Fibroblast of lung (primary cell): ENCODE data around the gene ZNF581. TPM values are rescaled to one million over a fixed set of nuclear protein-coding genes. Genes with fewer than 3 reads are reported as not detected.
A peak's percentile ranks its signal among the peaks of the same experiment; 100 is the strongest.

ENCODE experiments used
- DNase-seq, 2 donors: peaks; one replicate each; pipeline versions ENCODE4 v3.0.0 to v3.0.0-alpha.2; 2010; ENCODE audit warnings: low read depth in 2 of 2
- H2AFZ ChIP-seq: 2 replicates; pipeline ENCODE4 v1.5.1; 2012; ENCODE audit warnings: low read length, control low read depth, inconsistent platforms
- H3K27ac ChIP-seq: 2 replicates; pipeline ENCODE4 v1.5.1; 2011; ENCODE audit warnings: low read length, control low read depth; ENCODE audit not compliant: insufficient read depth
- H3K27me3 ChIP-seq: 2 replicates; pipeline ENCODE4 v1.5.1; 2011; ENCODE audit warnings: mild to moderate bottlenecking, low read length; ENCODE audit not compliant: control insufficient read depth, insufficient read depth
- H3K36me3 ChIP-seq: 2 replicates; pipeline ENCODE4 v1.5.1; 2011; ENCODE audit warnings: low read length; ENCODE audit not compliant: control insufficient read depth, insufficient read depth
- H3K4me1 ChIP-seq: 2 replicates; pipeline ENCODE4 v1.5.1; 2011; ENCODE audit warnings: low read length; ENCODE audit not compliant: control insufficient read depth, insufficient read depth; ENCODE audit errors: extremely low read depth
- H3K4me2 ChIP-seq: 2 replicates; pipeline ENCODE4 v1.5.1; 2011; ENCODE audit warnings: low read length, control low read depth; ENCODE audit not compliant: insufficient read depth; ENCODE audit errors: extremely low read depth
- H3K4me3 ChIP-seq, 4 experiments: fragments of 200-600 bp in 1 of 4; sonication (generic) in 1 of 4; replicated peaks in 1 of 4; 2 replicates each; pipeline ENCODE4 v1.5.1; 2011 to 2016; ENCODE audit warnings: low read length in 4 of 4, low read depth in 3 of 4, mild to moderate bottlenecking in 3 of 4, control low read depth in 2 of 4, inconsistent platforms in 1 of 4, mixed read lengths in 1 of 4; ENCODE audit not compliant: insufficient read depth in 1 of 4; ENCODE audit errors: control extremely low read depth in 1 of 4
- H3K79me2 ChIP-seq: 2 replicates; pipeline ENCODE4 v1.5.1; 2012; ENCODE audit warnings: mild to moderate bottlenecking, low read length, inconsistent platforms; ENCODE audit not compliant: control insufficient read depth, insufficient read depth
- H3K9ac ChIP-seq: 2 replicates; pipeline ENCODE4 v1.5.1; 2011; ENCODE audit warnings: mild to moderate bottlenecking, low read length, control low read depth; ENCODE audit not compliant: insufficient read depth
- H3K9me3 ChIP-seq: 2 replicates; pipeline ENCODE4 v1.5.1; 2012; ENCODE audit warnings: low read depth, low read length; ENCODE audit not compliant: control insufficient read depth, insufficient read depth
- H4K20me1 ChIP-seq: 2 replicates; pipeline ENCODE4 v1.5.1; 2011; ENCODE audit warnings: low read length; ENCODE audit not compliant: control insufficient read depth, insufficient read depth; ENCODE audit errors: extremely low read depth
- CTCF ChIP-seq, 2 donors: IDR thresholded peaks in 1 of 2; conservative IDR thresholded peaks in 1 of 2; 1 replicate in 1 of 2; 2 replicates in 1 of 2; pipeline ENCODE4 v1.5.1; 2011 to 2012; ENCODE audit warnings: low read length in 2 of 2, control low read depth in 1 of 2, inconsistent platforms in 1 of 2, low read depth in 1 of 2, mild to moderate bottlenecking in 1 of 2
- EZH2 ChIP-seq: IDR thresholded peaks from 2 replicates; pipeline ENCODE4 v1.5.1; 2012; ENCODE audit warnings: low read length, control low read depth, mild to moderate bottlenecking; ENCODE audit errors: missing control alignments
- polyA plus RNA-seq, 2 donors: library from polyadenylated mRNA; depleted of rRNA in 1 of 2; stranded (reverse) in 1 of 2; unstranded in 1 of 2; fragments of >200 nt; gene quantifications; 2 replicates each; pipeline ENCODE4 v1.2.1, GENCODE V29; 2011 to 2012; ENCODE audit warnings: missing spikeins in 1 of 2
- total RNA-seq: library from RNA; depleted of rRNA; stranded (reverse); fragments of >200 nt; gene quantifications from 2 replicates; pipeline ENCODE4 v1.2.1, GENCODE V29; 2014

The ZNF581 gene
- total and polyA plus RNA-seq, 2 donors (not counting 1 experiment from before 2014, with no cell fraction given) = 9.2 to 33.4 TPM

GRCh38 chr19:55599468-55599841 lies 44.0 kb upstream of the ZNF581 start, which contains the start of gene FIZ1:
FIZ1 (minus strand) TSS chr19:55599517; CDS start chr19:55597865, 1,652 bp downstream.
- H3K4me1 ChIP-seq = peaks cover 3% of the 10 kb centered on the region
- peaks cover 5% of the 10 kb centered on the region for H3K79me2 ChIP-seq
- no peaks in the 10 kb centered on the region for H4K20me1 ChIP-seq
- H3K9ac ChIP-seq = peak within 1 kb of the TSS; percentile 86
- peak within 1 kb of the TSS; percentile 95 for H3K27ac ChIP-seq
- peak within 1 kb of the TSS; percentile 59 for H3K4me2 ChIP-seq
- peak; percentile 98 to 99 for DNase-seq
- H3K9me3 ChIP-seq = no peaks in the 10 kb centered on the region
- H3K27me3 ChIP-seq = no peaks in the 10 kb centered on the region
- no peak for TF ChIP-seq CTCF (conservative IDR thresholded peaks at IDR 0.05 in 1 of 2, IDR thresholded peaks at IDR 0.05 in 1 of 2; ENCODE audit: low read depth in 1 of 2, low read length in 2 of 2)
- TF ChIP-seq EZH2 = no peak
- H2AFZ ChIP-seq = peak within 1 kb of the TSS; percentile 98
- H3K36me3 ChIP-seq = peaks cover 10% of the 10 kb centered on the region
- H3K4me3 ChIP-seq = peak within 1 kb of the TSS; percentile 70 to 82 (median 76)

GRCh38 chr19:55599842-55600661 lies 43.4 kb upstream of the ZNF581 start, which contains the start of gene ZNF524:
ZNF524 (plus strand) TSS chr19:55600288; CDS start chr19:55602113, 1,825 bp downstream.
- Histone ChIP-seq H3K9ac (peak within 1 kb of the TSS; percentile 86), H3K4me1 (peaks cover 6% of the 10 kb centered on the region), H3K9me3 (no peaks in the 10 kb centered on the region), H3K4me2 (peak within 1 kb of the TSS; percentile 81), H4K20me1 (no peaks in the 10 kb centered on the region), H3K27me3 (no peaks in the 10 kb centered on the region), H3K79me2 (peaks cover 5% of the 10 kb centered on the region), H3K27ac (peak within 1 kb of the TSS; percentile 95), H3K4me3 (peak within 1 kb of the TSS; percentile 70 to 82 (median 76)), H3K36me3 (peaks cover 9% of the 10 kb centered on the region), H2AFZ (peak within 1 kb of the TSS; percentile 98)
- peak; percentile 84 to 89 for DNase-seq
- TF ChIP-seq EZH2 (no peak), CTCF (conservative IDR thresholded peaks at IDR 0.05 in 1 of 2, IDR thresholded peaks at IDR 0.05 in 1 of 2; ENCODE audit: low read depth in 1 of 2, low read length in 2 of 2) (no peak)

- Histone ChIP-seq H3K79me2 (peaks cover 5% of the 10 kb centered on the region), H3K27me3 (no peaks in the 10 kb centered on the region), H3K4me2 (peak overlapping the region; percentile 81), H3K9ac (peak overlapping the region; percentile 86), H3K4me3 (peak overlapping the region; percentile 55 to 81 (median 63)), H3K27ac (no peak overlapping the region), H4K20me1 (no peaks in the 10 kb centered on the region), H3K9me3 (no peaks in the 10 kb centered on the region), H2AFZ (no peak overlapping the region), H3K36me3 (peaks cover 8% of the 10 kb centered on the region), H3K4me1 (peaks cover 6% of the 10 kb centered on the region)
- DNase-seq = no peak
- TF ChIP-seq EZH2 (no peak), CTCF (conservative IDR thresholded peaks at IDR 0.05 in 1 of 2, IDR thresholded peaks at IDR 0.05 in 1 of 2; ENCODE audit: low read depth in 1 of 2, low read length in 2 of 2) (no peak)
These were observed 42.8 kb upstream of the ZNF581 start for GRCh38 chr19:55600662-55601028.
